T-cell (primary cell): Measurements from ENCODE around the gene RNF145. TPM values are rescaled to one million over a fixed set of nuclear protein-coding genes. Genes with fewer than 3 reads are reported as not detected.

Experiments used
- ATAC-seq, 4 experiments: fragments of 200-7000 bp in 3 of 4; fragments of 150-1000 bp in 1 of 4; cut with Tn5 transposase; replicated peaks in 1 of 4; 1 replicate in 3 of 4; 2 replicates in 1 of 4; pipeline ENCODE4 v1.10.0; 2021; ENCODE audit warnings: moderate library complexity in 3 of 4, mild to moderate bottlenecking in 2 of 4, moderate number of reproducible peaks in 1 of 4
- CTCF ChIA-PET, 2 donors: fragments of 300-600 bp; sonication (Branson Sonifier 250); formaldehyde crosslinking; loops; one replicate each; lab custom pipeline; 2022; ENCODE audit warnings: antibody characterized with exemption in 2 of 2; lab: Charles Lee
- POLR2A ChIA-PET, 2 donors: fragments of 300-600 bp; sonication (Branson Sonifier 250); formaldehyde crosslinking; loops; one replicate each; lab custom pipeline; 2022; ENCODE audit warnings: antibody characterized with exemption in 2 of 2; lab: Charles Lee
- DNase-seq, 35 experiments: peaks; one replicate each; pipeline versions ENCODE4 v3.0.0 to v3.0.0-alpha.2; 2013 to 2023
- H3K27ac ChIP-seq: one replicate; pipeline ENCODE4 v1.5.1; 2013; ENCODE audit warnings: low read length
- H3K27me3 ChIP-seq, 2 experiments: replicated peaks in 1 of 2; 1 replicate in 1 of 2; 2 replicates in 1 of 2; pipeline versions ENCODE4 v1.6.1 to v1.7.0; 2013; ENCODE audit warnings: low read length in 1 of 2, mixed read lengths in 1 of 2; ENCODE audit not compliant: control insufficient read depth in 2 of 2, insufficient read depth in 2 of 2; ENCODE audit errors: extremely low read depth in 1 of 2
- H3K36me3 ChIP-seq, 2 donors: 1 replicate in 1 of 2; 2 replicates in 1 of 2; pipeline versions ENCODE4 v1.6.1 to v1.7.0; 2013; ENCODE audit warnings: low read length in 1 of 2; ENCODE audit not compliant: control insufficient read depth in 2 of 2, insufficient read depth in 1 of 2; ENCODE audit errors: extremely low read depth in 1 of 2
- H3K4me1 ChIP-seq, 2 experiments: 1 replicate in 1 of 2; 2 replicates in 1 of 2; pipeline versions ENCODE4 v1.6.1 to v1.7.0; 2013; ENCODE audit warnings: low read length in 2 of 2, mixed read lengths in 1 of 2; ENCODE audit not compliant: insufficient read depth in 2 of 2, control insufficient read depth in 1 of 2; ENCODE audit errors: extremely low read depth in 1 of 2
- H3K4me3 ChIP-seq, 2 donors: 1 replicate in 1 of 2; 2 replicates in 1 of 2; pipeline versions ENCODE4 v1.5.1 to v1.7.0; 2013; ENCODE audit warnings: mild to moderate bottlenecking in 2 of 2, low read length in 1 of 2, moderate library complexity in 1 of 2; ENCODE audit not compliant: control insufficient read depth in 1 of 2; ENCODE audit errors: extremely low read depth in 1 of 2
- H3K9me3 ChIP-seq: 2 replicates; pipeline ENCODE4 v1.7.0; 2013
- H3K27ac Mint-ChIP-seq, 2 donors: one replicate each; pipeline ENCODE4 v1.8.0; 2020 to 2021; ENCODE audit warnings: mild to moderate bottlenecking in 2 of 2, mixed read lengths in 2 of 2
- H3K27me3 Mint-ChIP-seq, 2 donors: one replicate each; pipeline ENCODE4 v1.8.0; 2021 to 2022; ENCODE audit warnings: mixed read lengths in 2 of 2
- H3K36me3 Mint-ChIP-seq: one replicate; pipeline ENCODE4 v1.8.0; 2021; ENCODE audit warnings: mixed read lengths
- H3K4me1 Mint-ChIP-seq, 3 donors: one replicate each; pipeline ENCODE4 v1.8.0; 2020 to 2022; ENCODE audit warnings: mixed read lengths in 3 of 3, mild to moderate bottlenecking in 1 of 3
- H3K4me3 Mint-ChIP-seq, 3 donors: one replicate each; pipeline ENCODE4 v1.8.0; 2020 to 2022; ENCODE audit warnings: mild to moderate bottlenecking in 3 of 3, mixed read lengths in 3 of 3, moderate library complexity in 3 of 3
- H3K9me3 Mint-ChIP-seq, 3 donors: one replicate each; pipeline ENCODE4 v1.8.0; 2020 to 2022; ENCODE audit warnings: mixed read lengths in 3 of 3
- WGBS: methylation state at CpG from one replicate; pipeline ENCODE4 v1.1.5; 2013; ENCODE audit warnings: missing lambda C conversion rate; ENCODE audit not compliant: insufficient coverage; 5-methylcytosine and 5-hydroxymethylcytosine counted together
- total RNA-seq, 35 experiments: library from RNA in 6 of 35; stranded (reverse) in 6 of 35; fragments of 120-200 nt in 1 of 35; gene quantifications; one replicate each; pipeline versions ENCODE4 v1.2.1 to v1.2.4 and lab custom pipeline; 2013 to 2026

RNF145 gene
- total RNA-seq, 5 donors from 2014 or later (not counting 1 experiment from before 2014, with no cell fraction given), result 54.0 to 62.8 (median 60.1) TPM

DNA sequence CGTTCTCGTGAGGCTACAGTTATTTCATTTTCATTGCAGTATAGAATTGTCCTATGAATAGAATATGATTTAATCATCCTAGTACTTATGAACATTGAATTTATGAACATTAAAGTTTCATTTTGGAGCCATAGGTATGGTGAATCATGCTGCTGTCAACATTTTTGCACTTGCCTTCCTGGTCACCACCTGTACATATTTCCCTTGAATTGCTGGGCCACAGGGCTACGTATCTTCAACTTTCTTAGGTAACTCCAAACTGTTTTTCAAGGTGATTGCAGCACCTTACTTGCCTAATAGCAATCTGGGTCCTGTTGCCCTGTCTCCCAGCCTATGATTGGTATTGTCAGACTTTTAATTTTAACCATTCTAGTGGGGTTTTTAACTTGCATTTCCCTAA, 6.5 kb upstream of the RNF145 start:
- CTCF ChIA-PET, result interaction anchor here in 1 of 2 donors (0.6 kb wide), 1 partner anchor 808 kb away, joined by 3 read pairs; no protein-coding TSS in a partner anchor
- DNase-seq (no peak), ATAC-seq (no peak)
- H3K36me3 ChIP-seq, result no peaks in the 10 kb centered on the region
- no peak overlapping the region for H3K27ac ChIP-seq
- H3K36me3 Mint-ChIP-seq, result no peaks in the 10 kb centered on the region
- H3K4me1 ChIP-seq, result peaks cover 2 to 9% of the 10 kb centered on the region in 2 experiments
- H3K27me3 ChIP-seq, result no peaks in the 10 kb centered on the region
- no peaks in the 10 kb centered on the region for H3K9me3 ChIP-seq
- peaks cover 5 to 9% (median 5%) of the 10 kb centered on the region in 3 donors for H3K4me1 Mint-ChIP-seq
- no peaks in the 10 kb centered on the region for H3K9me3 Mint-ChIP-seq
- H3K27ac Mint-ChIP-seq, result no peak overlapping the region
- POLR2A ChIA-PET, result interaction anchor here in 1 of 2 donors (0.5 kb wide), 1 partner anchor 20 kb away, joined by 6 read pairs; no protein-coding TSS in a partner anchor
- 100% methylated on average over 1 of the region's 3 CpGs for WGBS
- peaks cover 0 to 2% of the 10 kb centered on the region in 2 donors for H3K27me3 Mint-ChIP-seq
- H3K4me3 ChIP-seq, result no peak overlapping the region
- H3K4me3 Mint-ChIP-seq, result no peak overlapping the region

DNA sequence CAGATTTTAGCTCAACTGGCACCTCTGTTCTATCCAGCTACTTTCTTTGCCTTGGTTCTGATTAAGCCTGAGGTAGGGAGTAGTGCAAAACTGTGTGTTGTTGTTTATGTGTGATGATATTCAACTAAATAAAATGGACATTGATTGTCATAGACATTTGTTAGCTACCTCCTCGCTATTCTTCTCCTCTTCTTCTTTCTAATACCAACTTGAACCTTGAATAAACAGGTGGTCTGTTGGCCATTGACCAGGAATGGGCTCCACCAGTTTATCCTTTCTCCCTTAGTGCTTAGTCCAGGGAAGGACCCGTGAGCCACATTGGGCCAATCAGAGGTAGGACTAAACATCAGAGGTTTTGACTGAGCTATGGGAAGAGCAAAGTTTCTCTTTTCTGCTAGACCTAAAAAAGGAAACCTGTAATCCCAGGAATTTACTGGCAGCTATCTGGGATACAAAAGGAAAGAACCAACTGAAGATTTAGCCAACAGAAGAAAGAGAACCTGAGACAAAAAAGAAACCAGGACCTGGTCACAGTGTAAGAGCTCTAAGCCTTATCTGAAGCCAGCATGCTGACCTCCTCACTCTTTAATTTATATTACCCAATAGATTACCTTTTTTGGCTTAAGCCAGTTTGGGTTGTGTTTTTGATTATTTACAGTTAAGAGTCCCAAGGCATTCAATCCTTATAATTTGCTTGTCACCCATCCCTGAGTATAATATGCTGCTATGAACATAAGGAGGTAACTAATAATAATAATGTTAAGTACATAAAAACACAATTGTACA, 5.3 kb upstream of the RNF145 start:
- ATAC-seq (no peak), DNase-seq (no peak)
- WGBS, result no CpG with 5 or more reads among the region's 2 CpGs
- no peaks in the 10 kb centered on the region for H3K9me3 Mint-ChIP-seq
- Histone ChIP-seq H3K4me3 (no peak overlapping the region), H3K36me3 (no peaks in the 10 kb centered on the region), H3K27ac (no peak overlapping the region), H3K4me1 (peaks cover 7 to 14% of the 10 kb centered on the region in 2 experiments), H3K27me3 (no peaks in the 10 kb centered on the region), H3K9me3 (no peaks in the 10 kb centered on the region)
- ChIA-PET POLR2A (interaction anchor here in 1 of 2 donors (0.8 to 1.2 kb wide), 2 partner anchors 38 to 48 kb away, joined by 3 read pairs; no protein-coding TSS in a partner anchor), CTCF (interaction anchor here (0.5 to 1.5 kb wide), 7 partner anchors 57 to 1175 kb away, joined by 3 to 6 read pairs (median 3); no protein-coding TSS in a partner anchor)
- peaks cover 0 to 2% of the 10 kb centered on the region in 2 donors for H3K27me3 Mint-ChIP-seq
- peaks cover 16 to 21% (median 17%) of the 10 kb centered on the region in 3 donors for H3K4me1 Mint-ChIP-seq
- H3K27ac Mint-ChIP-seq, result no peak overlapping the region
- H3K4me3 Mint-ChIP-seq, result no peak overlapping the region
- H3K36me3 Mint-ChIP-seq, result no peaks in the 10 kb centered on the region

DNA sequence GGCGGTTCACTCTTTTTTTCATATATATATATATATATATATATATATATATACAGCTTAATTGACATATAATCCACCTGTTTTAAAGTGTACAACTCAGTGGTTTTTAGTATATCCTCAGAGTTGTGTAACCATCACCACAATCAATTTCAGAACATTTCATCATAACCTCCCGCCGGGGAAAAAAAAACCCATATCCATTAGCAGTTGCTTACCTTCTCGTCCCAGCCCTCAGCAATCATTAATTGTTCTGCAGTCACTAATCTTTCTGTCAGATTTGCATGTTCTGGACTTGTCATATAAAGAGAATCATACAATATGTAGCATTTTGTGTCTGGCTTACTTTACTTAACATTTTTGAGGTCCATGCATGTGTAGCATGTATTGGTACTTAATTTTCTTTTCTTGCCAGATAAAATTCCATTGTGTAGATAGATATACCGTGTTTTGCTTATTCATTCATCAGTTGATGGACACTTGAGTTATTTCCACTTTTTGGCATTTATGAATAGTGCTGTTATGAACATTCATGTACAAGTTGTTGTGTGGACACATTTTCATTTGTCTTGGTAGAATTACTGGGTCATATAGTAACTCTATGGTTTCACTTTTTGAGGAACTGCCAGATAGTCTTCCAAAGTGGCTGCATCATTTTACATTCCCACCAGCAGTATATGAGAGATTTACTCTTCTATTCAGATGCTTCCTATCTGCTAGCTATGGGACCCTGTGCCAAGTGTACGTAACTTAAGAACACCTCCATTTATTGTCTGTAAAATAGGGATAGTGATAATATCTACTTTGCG, 3.5 kb upstream of the RNF145 start:
- no peak overlapping the region for H3K4me3 Mint-ChIP-seq
- Histone ChIP-seq H3K4me3 (no peak overlapping the region), H3K9me3 (no peaks in the 10 kb centered on the region), H3K27ac (no peak overlapping the region), H3K27me3 (no peaks in the 10 kb centered on the region), H3K36me3 (no peaks in the 10 kb centered on the region), H3K4me1 (peaks cover 9 to 15% of the 10 kb centered on the region in 2 experiments)
- 100% methylated on average over 1 of the region's 7 CpGs for WGBS
- ChIA-PET POLR2A (interaction anchor here (0.5 to 1.2 kb wide), 2 partner anchors 18 to 37 kb away, joined by 3 to 5 read pairs; no protein-coding TSS in a partner anchor), CTCF (interaction anchor here in 1 of 2 donors (1.0 to 1.3 kb wide), 2 partner anchors 49 to 517 kb away, joined by 3 to 4 read pairs; partner anchors contain the start of gene UBLCP1)
- H3K36me3 Mint-ChIP-seq, result no peaks in the 10 kb centered on the region
- no peaks in the 10 kb centered on the region for H3K9me3 Mint-ChIP-seq
- peaks cover 17 to 30% (median 21%) of the 10 kb centered on the region in 3 donors for H3K4me1 Mint-ChIP-seq
- H3K27ac Mint-ChIP-seq, result no peak overlapping the region
- DNase-seq (no peak), ATAC-seq (no peak)
- peaks cover 0 to 2% of the 10 kb centered on the region in 2 donors for H3K27me3 Mint-ChIP-seq

GRCh38 chr5:159211729-159212174, 2.4 kb upstream of the RNF145 start:
- Histone ChIP-seq H3K36me3 (no peaks in the 10 kb centered on the region), H3K27me3 (no peaks in the 10 kb centered on the region), H3K4me1 (peaks cover 9 to 18% of the 10 kb centered on the region in 2 experiments), H3K9me3 (no peaks in the 10 kb centered on the region), H3K27ac (no peak overlapping the region), H3K4me3 (no peak overlapping the region)
- no peak overlapping the region for H3K4me3 Mint-ChIP-seq
- peaks cover 24 to 41% (median 27%) of the 10 kb centered on the region in 3 donors for H3K4me1 Mint-ChIP-seq
- no peaks in the 10 kb centered on the region for H3K27me3 Mint-ChIP-seq
- ChIA-PET POLR2A (no interaction called here), CTCF (interaction anchor here in 1 of 2 donors (0.7 to 1.3 kb wide), 3 partner anchors 10 to 516 kb away, joined by 3 to 4 read pairs (median 3); partner anchors contain the start of gene UBLCP1)
- H3K27ac Mint-ChIP-seq, result no peak overlapping the region
- no peak for DNase-seq
- WGBS, result no CpG with 5 or more reads among the region's 4 CpGs
- no peak for ATAC-seq
- H3K9me3 Mint-ChIP-seq, result no peaks in the 10 kb centered on the region
- H3K36me3 Mint-ChIP-seq, result no peaks in the 10 kb centered on the region

DNA sequence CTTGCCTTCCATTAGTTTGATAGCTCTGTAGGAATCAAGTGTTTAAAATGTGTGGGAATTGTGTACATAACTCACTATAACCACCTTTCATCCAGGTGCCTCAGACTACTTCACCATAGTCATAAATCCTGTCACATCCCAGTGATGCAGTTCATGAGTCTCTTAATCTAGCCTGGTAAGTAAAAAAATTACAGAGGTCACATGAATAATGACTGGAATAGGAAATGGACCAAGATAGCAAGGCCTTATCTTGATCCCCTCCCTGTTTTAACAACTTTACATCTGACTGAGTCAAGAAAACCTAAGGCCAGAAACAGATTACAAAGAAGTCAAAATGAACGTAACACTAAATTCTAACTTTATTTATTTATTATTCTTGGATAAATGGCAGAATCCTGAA, 1.5 kb upstream of the RNF145 start:
- Mint-ChIP-seq H3K4me1 (peaks cover 30 to 50% (median 34%) of the 10 kb centered on the region in 3 donors), H3K27ac (peak overlapping the region; percentile 95)

More for the DNA sequence above, 1.5 kb upstream of the RNF145 start:
- DNase-seq (no peak), ATAC-seq (no peak)
- peaks cover 9 to 22% of the 10 kb centered on the region in 2 experiments for H3K4me1 ChIP-seq
- H3K9me3 ChIP-seq, result no peaks in the 10 kb centered on the region
- CTCF ChIA-PET, result no interaction called here
- H3K27me3 Mint-ChIP-seq, result no peaks in the 10 kb centered on the region
- no peaks in the 10 kb centered on the region for H3K9me3 Mint-ChIP-seq
- H3K4me3 ChIP-seq, result no peak overlapping the region
- H3K4me3 Mint-ChIP-seq, result peak overlapping the region; percentile 87 to 99 (median 92)
- H3K36me3 ChIP-seq, result no peaks in the 10 kb centered on the region
- POLR2A ChIA-PET, result no interaction called here
- no CpG with 5 or more reads among the region's 1 CpG for WGBS
- no peaks in the 10 kb centered on the region for H3K36me3 Mint-ChIP-seq
- no peak overlapping the region for H3K27ac ChIP-seq
- no peaks in the 10 kb centered on the region for H3K27me3 ChIP-seq
